Measurements from ENCODE around the gene ANO4.

DNA sequence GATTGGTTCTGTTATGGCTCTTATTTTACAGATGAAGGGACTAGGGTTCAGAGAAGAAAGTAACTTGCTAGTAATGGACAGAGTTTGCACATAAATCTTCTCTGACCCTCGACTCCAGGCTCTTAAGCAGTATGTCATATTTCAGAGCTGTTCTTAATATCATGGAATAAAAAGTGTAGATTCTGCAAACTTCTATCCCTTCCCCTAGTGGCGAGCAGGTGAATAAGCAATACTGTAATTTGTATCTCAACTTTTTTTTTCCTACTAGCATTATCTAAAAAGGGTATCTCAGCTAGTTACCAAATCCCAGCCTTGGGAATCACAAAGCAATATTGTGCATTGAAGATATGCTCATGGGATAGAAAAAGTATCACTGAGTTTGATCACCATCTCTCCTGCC is 83.2 kb downstream of the ANO4 start:
- TF ChIP-seq, protein P1, sequence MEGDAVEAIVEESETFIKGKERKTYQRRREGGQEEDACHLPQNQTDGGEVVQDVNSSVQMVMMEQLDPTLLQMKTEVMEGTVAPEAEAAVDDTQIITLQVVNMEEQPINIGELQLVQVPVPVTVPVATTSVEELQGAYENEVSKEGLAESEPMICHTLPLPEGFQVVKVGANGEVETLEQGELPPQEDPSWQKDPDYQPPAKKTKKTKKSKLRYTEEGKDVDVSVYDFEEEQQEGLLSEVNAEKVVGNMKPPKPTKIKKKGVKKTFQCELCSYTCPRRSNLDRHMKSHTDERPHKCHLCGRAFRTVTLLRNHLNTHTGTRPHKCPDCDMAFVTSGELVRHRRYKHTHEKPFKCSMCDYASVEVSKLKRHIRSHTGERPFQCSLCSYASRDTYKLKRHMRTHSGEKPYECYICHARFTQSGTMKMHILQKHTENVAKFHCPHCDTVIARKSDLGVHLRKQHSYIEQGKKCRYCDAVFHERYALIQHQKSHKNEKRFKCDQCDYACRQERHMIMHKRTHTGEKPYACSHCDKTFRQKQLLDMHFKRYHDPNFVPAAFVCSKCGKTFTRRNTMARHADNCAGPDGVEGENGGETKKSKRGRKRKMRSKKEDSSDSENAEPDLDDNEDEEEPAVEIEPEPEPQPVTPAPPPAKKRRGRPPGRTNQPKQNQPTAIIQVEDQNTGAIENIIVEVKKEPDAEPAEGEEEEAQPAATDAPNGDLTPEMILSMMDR (IDR thresholded peaks at IDR 0.05; ENCODE audit: insufficient read depth, low read length, poor library complexity, severe bottlenecking), result peak; percentile 19
- no peak for TF ChIP-seq EZH2phosphoT487 (conservative IDR thresholded peaks at IDR 0.05; ENCODE audit: low read length)

Data from SU-DHL-6 (cell line).